Caco-2 (cell line): ENCODE data around the gene GNG7. TPM values are rescaled to one million over a fixed set of nuclear protein-coding genes. Genes with fewer than 3 reads are reported as not detected.
A peak's percentile ranks its signal among the peaks of the same experiment; 100 is the strongest.

Source experiments
- BruUV-seq: library from RNA; stranded (reverse); fragments of 400-500 nt; replicated peaks from 2 replicates; lab custom pipeline; 2021; lab: Mats Ljungman, UMichigan
- CTCF ChIA-PET: fragments of 300-600 bp; sonication (Branson Sonifier 250); formaldehyde crosslinking; loops from one replicate; lab custom pipeline; 2022; ENCODE audit warnings: antibody characterized with exemption; lab: Charles Lee
- POLR2A ChIA-PET: fragments of 300-600 bp; sonication (Branson Sonifier 250); formaldehyde crosslinking; loops from one replicate; lab custom pipeline; 2022; ENCODE audit warnings: antibody characterized with exemption; lab: Charles Lee
- DNase-seq, 2 experiments: peaks; one replicate each; pipeline versions ENCODE4 v3.0.0 to v3.0.0-alpha.2; 2020 to 2022
- H3K27me3 ChIP-seq: replicated peaks from 2 replicates; pipeline ENCODE4 v1.6.0; 2011; ENCODE audit warnings: low read length; ENCODE audit not compliant: control insufficient read depth, insufficient read depth
- H3K36me3 ChIP-seq: 2 replicates; pipeline ENCODE4 v1.5.1; 2011; ENCODE audit warnings: low read length; ENCODE audit not compliant: control insufficient read depth, insufficient read depth
- H3K4me1 ChIP-seq: fragments of 250-450 bp; sonication (Bioruptor Pico); 2 replicates; pipeline ENCODE4 v1.5.1; 2020; ENCODE audit warnings: mild to moderate bottlenecking
- H3K4me3 ChIP-seq: 2 replicates; pipeline ENCODE4 v1.5.1; 2011; ENCODE audit warnings: low read depth, mild to moderate bottlenecking, control low read depth, low read length
- H3K9me3 ChIP-seq: fragments of 250-450 bp; sonication (Bioruptor Pico); 2 replicates; pipeline ENCODE4 v1.5.1; 2020; ENCODE audit warnings: mild to moderate bottlenecking, moderate library complexity
- H3K27ac Mint-ChIP-seq: one replicate; pipeline ENCODE4 v1.8.0; 2022; ENCODE audit warnings: mixed read lengths; ENCODE audit not compliant: unreplicated experiment
- H3K27me3 Mint-ChIP-seq: one replicate; pipeline ENCODE4 v1.8.0; 2022; ENCODE audit warnings: mixed read lengths; ENCODE audit not compliant: insufficient read depth, unreplicated experiment
- H3K36me3 Mint-ChIP-seq: one replicate; pipeline ENCODE4 v1.8.0; 2022; ENCODE audit warnings: mild to moderate bottlenecking, mixed read lengths; ENCODE audit not compliant: insufficient read depth, unreplicated experiment
- H3K4me1 Mint-ChIP-seq: one replicate; pipeline ENCODE4 v1.8.0; 2022; ENCODE audit warnings: low read depth, mixed read lengths; ENCODE audit not compliant: unreplicated experiment
- H3K4me3 Mint-ChIP-seq: one replicate; pipeline ENCODE4 v1.8.0; 2022; ENCODE audit warnings: mild to moderate bottlenecking, moderate library complexity, mixed read lengths; ENCODE audit not compliant: unreplicated experiment
- H3K9me3 Mint-ChIP-seq: one replicate; pipeline ENCODE4 v1.8.0; 2022; ENCODE audit warnings: mixed read lengths; ENCODE audit not compliant: unreplicated experiment
- intact Hi-C: fragments of 100-400 bp; cut with micrococcal nuclease; formaldehyde crosslinking; loops from one replicate; pipeline ENCODE4 v1.10.0; 2022; ENCODE audit not compliant: unreplicated experiment
- total RNA-seq: library from RNA; stranded (reverse); gene quantifications from 2 replicates; pipeline ENCODE4 v1.2.3, GENCODE V29; 2022
- TF ChIP-seq, protein P1 (sequence below), 2 experiments: fragments of 200-600 bp in 1 of 2; IDR thresholded peaks; 1 replicate in 1 of 2; 2 replicates in 1 of 2; pipeline versions ENCODE4 v1.5.1 to v1.8.0; 2011 to 2022; ENCODE audit warnings: antibody characterized with exemption in 1 of 2, control low read depth in 1 of 2, inconsistent platforms in 1 of 2, low read depth in 1 of 2, low read length in 1 of 2, mild to moderate bottlenecking in 1 of 2, moderate library complexity in 1 of 2; ENCODE audit not compliant: insufficient read depth in 1 of 2, severe bottlenecking in 1 of 2, unreplicated experiment in 1 of 2

GNG7 gene
- total RNA-seq, 1 experiment from 2014 or later = 0.43 TPM

DNA sequence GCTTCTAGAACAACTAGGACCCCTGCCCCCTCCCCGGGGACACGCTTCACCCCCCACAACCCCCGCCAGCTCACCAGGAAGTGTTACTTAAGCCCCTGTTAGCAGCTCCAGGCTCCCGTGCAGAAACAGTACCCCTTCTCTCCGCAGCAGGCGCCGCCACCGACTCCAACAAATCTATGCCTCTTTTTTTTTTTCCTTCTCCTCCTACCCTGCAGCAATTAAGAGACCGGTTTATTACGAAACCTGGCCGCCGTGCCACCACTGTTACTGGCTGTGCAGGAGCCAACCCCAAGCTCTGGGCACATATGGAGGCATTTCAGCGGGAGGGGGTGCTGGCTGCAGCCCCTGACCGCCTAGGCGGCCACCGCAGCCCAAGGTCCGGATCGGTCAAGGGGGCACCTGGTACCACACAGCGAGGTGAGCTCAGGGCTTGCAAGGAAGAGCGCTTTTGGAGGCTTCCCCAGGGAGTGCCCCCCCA, 224.2 kb downstream of the GNG7 start:
- Mint-ChIP-seq H3K9me3 (peaks cover under 1% of the 10 kb centered on the region), H3K4me1 (no peaks in the 10 kb centered on the region), H3K27ac (peak overlapping the region; percentile 91), H3K4me3 (peak overlapping the region; percentile 88), H3K36me3 (peaks cover 49% of the 10 kb centered on the region), H3K27me3 (no peaks in the 10 kb centered on the region)
- DNase-seq = no peak
- ChIA-PET POLR2A (interaction anchor here (0.7 to 3.7 kb wide), 3 partner anchors 17 to 117 kb away, joined by 4 to 139 read pairs (median 9); no protein-coding TSS in a partner anchor), CTCF (interaction anchor here (0.6 kb wide), 1 partner anchor 136 kb away, joined by 4 read pairs; no protein-coding TSS in a partner anchor)
- TF ChIP-seq, protein P1, sequence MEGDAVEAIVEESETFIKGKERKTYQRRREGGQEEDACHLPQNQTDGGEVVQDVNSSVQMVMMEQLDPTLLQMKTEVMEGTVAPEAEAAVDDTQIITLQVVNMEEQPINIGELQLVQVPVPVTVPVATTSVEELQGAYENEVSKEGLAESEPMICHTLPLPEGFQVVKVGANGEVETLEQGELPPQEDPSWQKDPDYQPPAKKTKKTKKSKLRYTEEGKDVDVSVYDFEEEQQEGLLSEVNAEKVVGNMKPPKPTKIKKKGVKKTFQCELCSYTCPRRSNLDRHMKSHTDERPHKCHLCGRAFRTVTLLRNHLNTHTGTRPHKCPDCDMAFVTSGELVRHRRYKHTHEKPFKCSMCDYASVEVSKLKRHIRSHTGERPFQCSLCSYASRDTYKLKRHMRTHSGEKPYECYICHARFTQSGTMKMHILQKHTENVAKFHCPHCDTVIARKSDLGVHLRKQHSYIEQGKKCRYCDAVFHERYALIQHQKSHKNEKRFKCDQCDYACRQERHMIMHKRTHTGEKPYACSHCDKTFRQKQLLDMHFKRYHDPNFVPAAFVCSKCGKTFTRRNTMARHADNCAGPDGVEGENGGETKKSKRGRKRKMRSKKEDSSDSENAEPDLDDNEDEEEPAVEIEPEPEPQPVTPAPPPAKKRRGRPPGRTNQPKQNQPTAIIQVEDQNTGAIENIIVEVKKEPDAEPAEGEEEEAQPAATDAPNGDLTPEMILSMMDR (IDR thresholded peaks at IDR 0.05; ENCODE audit: insufficient read depth in 1 of 2, low read depth in 1 of 2, low read length in 1 of 2, severe bottlenecking in 1 of 2, unreplicated experiment in 1 of 2) = no peak
- Histone ChIP-seq H3K4me3 (no peak overlapping the region), H3K27me3 (no peaks in the 10 kb centered on the region), H3K4me1 (no peaks in the 10 kb centered on the region), H3K36me3 (no peaks in the 10 kb centered on the region; the same call in 1 of the 2 replicates), H3K9me3 (no peaks in the 10 kb centered on the region)
- BruUV-seq = no TSS peak
- intact Hi-C loops = loop anchor here (5.0 kb wide), 2 partner anchors 49 to 119 kb away; no protein-coding TSS in a partner anchor

DNA sequence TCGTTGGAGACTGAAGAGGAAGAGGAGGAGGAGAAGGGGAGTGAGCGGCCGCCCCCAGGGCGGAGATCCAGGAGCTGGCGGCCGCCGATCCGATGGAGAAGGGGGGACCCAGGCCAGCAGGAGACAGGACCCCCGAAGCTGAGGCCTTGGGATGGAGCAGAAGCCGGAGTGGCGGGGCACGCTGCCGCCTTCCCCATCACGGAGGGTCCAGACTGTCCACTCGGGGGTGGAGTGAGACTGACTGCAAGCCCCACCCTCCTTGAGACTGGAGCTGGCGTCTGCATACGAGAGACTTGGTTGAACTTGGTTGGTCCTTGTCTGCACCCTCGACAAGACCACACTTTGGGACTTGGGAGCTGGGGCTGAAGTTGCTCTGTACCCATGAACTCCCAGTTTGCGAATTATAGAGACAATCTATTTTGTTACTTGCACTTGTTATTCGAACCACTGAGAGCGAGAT, 224.7 kb downstream of the GNG7 start:
- ChIA-PET CTCF (interaction anchor here (0.6 kb wide), 3 partner anchors 136 to 252 kb away, joined by 3 to 4 read pairs (median 4); no protein-coding TSS in a partner anchor), POLR2A (interaction anchor here (0.5 to 3.7 kb wide), 5 partner anchors 17 to 117 kb away, joined by 4 to 139 read pairs (median 9); no protein-coding TSS in a partner anchor)
- Histone ChIP-seq H3K9me3 (no peaks in the 10 kb centered on the region), H3K4me1 (no peaks in the 10 kb centered on the region), H3K27me3 (no peaks in the 10 kb centered on the region), H3K36me3 (no peaks in the 10 kb centered on the region; the same call in 1 of the 2 replicates), H3K4me3 (no peak overlapping the region)
- TF ChIP-seq, protein P1 (IDR thresholded peaks at IDR 0.05; ENCODE audit: insufficient read depth in 1 of 2, low read depth in 1 of 2, low read length in 1 of 2, severe bottlenecking in 1 of 2, unreplicated experiment in 1 of 2) = no peak
- H3K36me3 Mint-ChIP-seq = peaks cover 52% of the 10 kb centered on the region
- intact Hi-C loops = loop anchor here (5.0 kb wide), 2 partner anchors 50 to 120 kb away; no protein-coding TSS in a partner anchor
- H3K4me3 Mint-ChIP-seq = peak overlapping the region; percentile 88
- H3K27ac Mint-ChIP-seq = peak overlapping the region; percentile 91
- no TSS peak for BruUV-seq
- no peaks in the 10 kb centered on the region for H3K27me3 Mint-ChIP-seq
- no peak for DNase-seq
- no peaks in the 10 kb centered on the region for H3K9me3 Mint-ChIP-seq
- H3K4me1 Mint-ChIP-seq = no peaks in the 10 kb centered on the region

DNA sequence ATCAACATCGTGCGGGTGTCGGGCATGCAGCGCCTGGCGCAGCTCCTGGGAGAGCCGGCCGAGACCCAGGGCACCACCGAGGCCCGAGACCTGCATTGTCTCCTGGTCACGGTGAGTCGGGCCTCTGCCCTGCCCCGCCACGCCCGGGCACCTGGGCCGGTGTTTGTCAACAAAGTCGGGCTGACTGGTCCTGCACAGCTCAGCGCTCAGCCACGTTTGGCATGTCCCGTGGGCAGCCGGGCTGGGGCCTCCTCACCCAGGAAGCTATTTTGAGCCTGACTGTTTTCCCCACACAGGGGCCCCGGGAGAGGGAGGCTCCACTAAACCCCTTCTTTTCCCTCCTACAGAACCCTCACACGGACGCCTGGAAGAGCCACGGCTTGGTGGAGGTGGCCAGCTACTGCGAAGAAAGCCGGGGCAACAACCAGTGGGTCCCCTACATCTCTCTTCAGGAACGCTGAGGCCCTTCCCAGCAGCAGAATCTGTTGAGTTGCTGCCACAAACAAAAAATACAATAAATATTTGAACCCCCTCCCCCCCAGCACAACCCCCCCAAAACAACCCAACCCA, 225.3 kb downstream of the GNG7 start:
- Histone ChIP-seq H3K9me3 (no peaks in the 10 kb centered on the region), H3K36me3 (no peaks in the 10 kb centered on the region; the same call in 1 of the 2 replicates), H3K4me3 (peak overlapping the region; percentile 79), H3K27me3 (no peaks in the 10 kb centered on the region), H3K4me1 (no peaks in the 10 kb centered on the region)
- no peak for DNase-seq
- Mint-ChIP-seq H3K27ac (peak overlapping the region; percentile 91), H3K27me3 (no peaks in the 10 kb centered on the region), H3K9me3 (no peaks in the 10 kb centered on the region), H3K36me3 (peaks cover 55% of the 10 kb centered on the region), H3K4me3 (peak overlapping the region; percentile 88), H3K4me1 (no peaks in the 10 kb centered on the region)
- intact Hi-C loops = loop anchor here (5.0 kb wide), 2 partner anchors 50 to 120 kb away; no protein-coding TSS in a partner anchor
- no TSS peak for BruUV-seq
- TF ChIP-seq, protein P1 (IDR thresholded peaks at IDR 0.05; ENCODE audit: insufficient read depth in 1 of 2, low read depth in 1 of 2, low read length in 1 of 2, severe bottlenecking in 1 of 2, unreplicated experiment in 1 of 2) = no peak
- CTCF ChIA-PET = interaction anchor here (0.6 to 2.4 kb wide), 9 partner anchors 65 to 1663 kb away, joined by 3 to 30 read pairs (median 4); no protein-coding TSS in a partner anchor
- POLR2A ChIA-PET = interaction anchor here (0.5 to 3.7 kb wide), 15 partner anchors 14 to 134 kb away, joined by 3 to 139 read pairs (median 15); partner anchors contain the start of gene LMNB2
